Ecto neural progenitor cell (in vitro differentiated cells): ENCODE measurements around the gene RTN3.
A peak's percentile ranks its signal among the peaks of the same experiment; 100 is the strongest.
"Not testable (repeated sequence)": the region's sequence is repeated elsewhere in the genome, so short reads cannot be mapped to it uniquely, and the experiment has no call there.

Source experiments
- DNase-seq: peaks from one replicate; pipeline ENCODE4 v3.0.0-alpha.2; 2018; ENCODE audit warnings: low spot score

Gene RTN3

GRCh38 chr11:63769042-63769713 lies 87.9 kb downstream of the RTN3 start:
- peak; percentile 72 for DNase-seq

- peak; percentile 67 for DNase-seq
Measured at GRCh38 chr11:63769714-63770455, 88.6 kb downstream of the RTN3 start.

GRCh38 chr11:63770763-63771162 lies 89.5 kb downstream of the RTN3 start:
- no peak for DNase-seq

- DNase-seq, result not testable (repeated sequence)
Measured at GRCh38 chr11:63771741-63772318, 90.5 kb downstream of the RTN3 start.

GRCh38 chr11:63775191-63775590 lies 93.9 kb downstream of the RTN3 start:
- DNase-seq, result no peak

- no peak for DNase-seq
Measured at GRCh38 chr11:63779039-63779438, 97.7 kb downstream of the RTN3 start.

GRCh38 chr11:63782749-63783148 lies 101.4 kb downstream of the RTN3 start:
- DNase-seq, result no peak

- DNase-seq, result peak; percentile 53
Measured at GRCh38 chr11:63783925-63784592, 102.8 kb downstream of the RTN3 start.

- DNase-seq, result no peak
Measured at GRCh38 chr11:63785823-63786222, 104.5 kb downstream of the RTN3 start.

GRCh38 chr11:63791495-63792167 lies 110.3 kb downstream of the RTN3 start:
- DNase-seq, result no peak

- DNase-seq, result no peak
Measured at GRCh38 chr11:63793161-63793560, 111.9 kb downstream of the RTN3 start.

GRCh38 chr11:63795066-63795465 lies 113.8 kb downstream of the RTN3 start:
- no peak for DNase-seq

- DNase-seq, result no peak
Measured at GRCh38 chr11:63800921-63801320, 119.6 kb downstream of the RTN3 start.

GRCh38 chr11:63802637-63803414 lies 121.5 kb downstream of the RTN3 start:
- DNase-seq, result no peak

GRCh38 chr11:63804259-63804658 lies 123.0 kb downstream of the RTN3 start:
- DNase-seq, result no peak

- DNase-seq, result no peak
Measured at GRCh38 chr11:63805844-63806415, 124.6 kb downstream of the RTN3 start.
